HG03457 (cell line): ENCODE results near the gene KCNH1.
"Not testable (repeated sequence)": the region's sequence is repeated elsewhere in the genome, so short reads cannot be mapped to it uniquely, and the experiment has no call there.

ENCODE experiments used
- ATAC-seq: cut with Tn5 transposase; IDR thresholded peaks from one replicate; pipeline ENCODE4 v1.9.1; 2021; ENCODE audit warnings: moderate number of reproducible peaks; ENCODE audit not compliant: unreplicated experiment

KCNH1 gene

GRCh38 chr1:210692796-210693195 lies 441.2 kb downstream of the KCNH1 start:
- ATAC-seq: no peak

- ATAC-seq: no peak
Observed at GRCh38 chr1:210691039-210691610, 442.8 kb downstream of the KCNH1 start.

- ATAC-seq: no peak
Observed at GRCh38 chr1:210690236-210690635, 443.7 kb downstream of the KCNH1 start.

GRCh38 chr1:210689826-210690225 lies 444.1 kb downstream of the KCNH1 start:
- no peak for ATAC-seq

- no peak for ATAC-seq
Observed at GRCh38 chr1:210688512-210689234, 445.3 kb downstream of the KCNH1 start.

GRCh38 chr1:210687582-210688279 lies 446.2 kb downstream of the KCNH1 start:
- ATAC-seq: no peak

GRCh38 chr1:210686841-210687240 lies 447.1 kb downstream of the KCNH1 start:
- ATAC-seq: no peak

- no peak for ATAC-seq
Observed at GRCh38 chr1:210685295-210685650, 448.7 kb downstream of the KCNH1 start.

- ATAC-seq: peak; percentile 90
Observed at GRCh38 chr1:210684466-210685294, 449.3 kb downstream of the KCNH1 start.

- no peak for ATAC-seq
Observed at GRCh38 chr1:210683403-210684047, 450.4 kb downstream of the KCNH1 start.

GRCh38 chr1:210681158-210681557 lies 452.8 kb downstream of the KCNH1 start:
- no peak for ATAC-seq

GRCh38 chr1:210678306-210678705 lies 455.6 kb downstream of the KCNH1 start:
- ATAC-seq: no peak

- ATAC-seq: no peak
Observed at GRCh38 chr1:210677533-210677932, 456.4 kb downstream of the KCNH1 start.

- no peak for ATAC-seq
Observed at GRCh38 chr1:210676539-210676938, 457.4 kb downstream of the KCNH1 start.

GRCh38 chr1:210674151-210674550 lies 459.8 kb downstream of the KCNH1 start:
- ATAC-seq: no peak

GRCh38 chr1:210669951-210670350 lies 464.0 kb downstream of the KCNH1 start:
- ATAC-seq: no peak

- no peak for ATAC-seq
Observed at GRCh38 chr1:210663730-210664573, 470.0 kb downstream of the KCNH1 start.

- no peak for ATAC-seq
Observed at GRCh38 chr1:210662291-210663050, 471.5 kb downstream of the KCNH1 start.

- ATAC-seq: not testable (repeated sequence)
Observed at GRCh38 chr1:210661520-210661919, 472.4 kb downstream of the KCNH1 start.
